ENCODE results near the gene DFFB. TPM values are rescaled to one million over a fixed set of nuclear protein-coding genes. Genes with fewer than 3 reads are reported as not detected.

The DFFB gene
- total and polyA plus RNA-seq, 2 donors (not counting 3 experiments of a cell fraction or from before 2014, with no cell fraction given): 11.7 to 11.8 TPM

GRCh38 chr1:3858231-3858981, 1.1 kb downstream of the DFFB start:
- no peaks in the 10 kb centered on the region for H4K20me1 ChIP-seq (replicated peaks; ENCODE audit: control insufficient read depth, extremely low read depth, insufficient read depth, low read length)
- BruUV-seq (replicated peaks): no TSS peak
- H3K9me3 ChIP-seq (replicated peaks; ENCODE audit: control insufficient read depth, insufficient read depth, low read length): no peaks in the 10 kb centered on the region
- H3K27me3 ChIP-seq (ENCODE audit: control insufficient read depth in 2 of 2, insufficient read depth in 2 of 2, low read length in 2 of 2): no peaks in the 10 kb centered on the region
- peak overlapping the region; percentile 66 for H3K4me2 ChIP-seq (ENCODE audit: insufficient read depth, low read length)
- dilution Hi-C loops (cut with MboI; ENCODE audit: extremely low pct_ligation_motif_present, low sequenced_read_pairs) (no loop called here), intact Hi-C loops (cut with micrococcal nuclease) (no loop called here)
- no peak overlapping the region for H2AFZ ChIP-seq (ENCODE audit: low read depth, low read length)
- H3K27ac ChIP-seq (ENCODE audit: insufficient read depth, low read depth, low read length): no peak overlapping the region
- peak overlapping the region in 2 of 3 experiments; percentile 72 to 76 for H3K4me3 ChIP-seq (replicated peaks in 1 of 3; ENCODE audit: insufficient read depth in 1 of 3, low read depth in 1 of 3, low read length in 3 of 3)
- peak; percentile 19 for DNase-seq (ENCODE audit: low read depth, low spot score)
- TF ChIP-seq MAX (IDR thresholded peaks at IDR 0.05; ENCODE audit: insufficient read depth, insufficient read length): no peak
- TF ChIP-seq CTCF (IDR thresholded peaks at IDR 0.05; ENCODE audit: extremely low read depth in 1 of 2, insufficient read depth in 1 of 2, low read depth in 1 of 2, low read length in 2 of 2): peak in 1 of 2 donors; percentile 25
- no peak for TF ChIP-seq POLR2A (IDR thresholded peaks at IDR 0.05; ENCODE audit: low read depth, low read length)
- no peak for TF ChIP-seq POLR2AphosphoS5 (IDR thresholded peaks at IDR 0.05; ENCODE audit: insufficient read depth, low read depth, low read length)
- TF ChIP-seq GATA2 (IDR thresholded peaks at IDR 0.05; ENCODE audit: insufficient read depth, insufficient read length, low read depth, low read length): no peak
- TF ChIP-seq JUN (IDR thresholded peaks at IDR 0.05; ENCODE audit: borderline replicate concordance, insufficient read depth, insufficient read length, low read depth): no peak
- ChIA-PET CTCF (interaction anchor here (0.5 to 2.3 kb wide), 9 partner anchors 10 to 182 kb away, joined by 3 to 9 read pairs (median 3); partner anchors contain the start of genes C1orf174 and LRRC47), POLR2A (no interaction called here)
- H3K36me3 ChIP-seq (ENCODE audit: control insufficient read depth in 2 of 2, extremely low read depth in 1 of 2, insufficient read depth in 2 of 2, low read length in 2 of 2): no peaks in the 10 kb centered on the region
- no peak for FAIRE-seq
- peaks cover 9% of the 10 kb centered on the region for H3K4me1 ChIP-seq (ENCODE audit: control insufficient read depth, extremely low read depth, insufficient read depth, low read length)
- H3K79me2 ChIP-seq (ENCODE audit: control insufficient read depth, insufficient read depth, low read length): peaks cover 4% of the 10 kb centered on the region
- no peaks in the 10 kb centered on the region for H3K9me1 ChIP-seq (replicated peaks; ENCODE audit: control insufficient read depth, extremely low read depth, insufficient read depth, low read length)
- no peak overlapping the region for H3K9ac ChIP-seq (replicated peaks; ENCODE audit: extremely low read depth, insufficient read depth, low read length)
